Gastrocnemius medialis (tissue), 4 donors: ENCODE data around the gene WDR76.

ENCODE experiments used
- POLR2A ChIP-seq, 2 donors: fragments of 450-650 bp; IDR thresholded peaks; one replicate each; pipeline ENCODE4 v1.6.1; 2017; ENCODE audit warnings: antibody characterized with exemption in 2 of 2, mild to moderate bottlenecking in 2 of 2, moderate library complexity in 2 of 2
- TF ChIP-seq, protein P1 (sequence below), 5 experiments: fragments of 450-650 bp in 3 of 5; fragments of 200-600 bp in 2 of 5; sonication (generic) in 2 of 5; IDR thresholded peaks in 4 of 5; conservative IDR thresholded peaks in 1 of 5; 1 replicate in 4 of 5; 2 replicates in 1 of 5; pipeline ENCODE4 v1.5.1; 2016 to 2019; ENCODE audit warnings: antibody characterized with exemption in 5 of 5, mild to moderate bottlenecking in 3 of 5, moderate library complexity in 3 of 5

DNA sequence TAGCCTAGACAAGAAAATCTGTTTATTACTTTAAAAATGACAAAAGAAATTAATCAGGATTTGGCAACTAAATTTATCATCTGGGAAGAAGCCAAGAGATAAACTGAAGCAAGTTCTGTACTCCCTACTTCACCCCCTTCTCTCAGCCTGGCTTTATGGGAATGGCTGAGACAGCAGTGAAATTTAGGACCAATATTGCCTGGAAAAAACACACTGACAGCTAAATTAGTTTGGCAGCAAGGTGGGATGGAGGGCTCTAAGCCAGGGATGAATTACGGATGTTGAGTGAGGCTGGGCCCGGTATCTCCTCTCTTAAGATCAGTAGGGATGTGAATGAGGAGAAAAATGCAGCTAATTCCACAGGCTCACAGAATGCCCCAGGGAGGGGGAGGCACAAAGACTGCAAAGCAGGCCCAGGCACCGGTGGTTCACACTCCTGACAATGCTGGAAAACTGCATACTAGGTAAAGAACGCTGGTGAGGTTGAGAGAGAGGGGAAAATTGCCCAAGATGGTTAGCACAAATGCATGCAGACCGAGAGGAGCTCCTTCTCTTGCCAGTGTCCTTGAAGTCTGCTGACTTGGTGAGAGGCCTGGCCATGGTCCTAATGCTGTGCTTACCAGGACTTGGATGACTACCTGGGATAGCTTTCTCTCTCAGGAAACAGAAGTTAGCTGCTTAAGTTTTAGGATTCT is 89.0 kb downstream of the WDR76 start:
- TF ChIP-seq POLR2A (IDR thresholded peaks at IDR 0.05), result no peak
- TF ChIP-seq, protein P1, sequence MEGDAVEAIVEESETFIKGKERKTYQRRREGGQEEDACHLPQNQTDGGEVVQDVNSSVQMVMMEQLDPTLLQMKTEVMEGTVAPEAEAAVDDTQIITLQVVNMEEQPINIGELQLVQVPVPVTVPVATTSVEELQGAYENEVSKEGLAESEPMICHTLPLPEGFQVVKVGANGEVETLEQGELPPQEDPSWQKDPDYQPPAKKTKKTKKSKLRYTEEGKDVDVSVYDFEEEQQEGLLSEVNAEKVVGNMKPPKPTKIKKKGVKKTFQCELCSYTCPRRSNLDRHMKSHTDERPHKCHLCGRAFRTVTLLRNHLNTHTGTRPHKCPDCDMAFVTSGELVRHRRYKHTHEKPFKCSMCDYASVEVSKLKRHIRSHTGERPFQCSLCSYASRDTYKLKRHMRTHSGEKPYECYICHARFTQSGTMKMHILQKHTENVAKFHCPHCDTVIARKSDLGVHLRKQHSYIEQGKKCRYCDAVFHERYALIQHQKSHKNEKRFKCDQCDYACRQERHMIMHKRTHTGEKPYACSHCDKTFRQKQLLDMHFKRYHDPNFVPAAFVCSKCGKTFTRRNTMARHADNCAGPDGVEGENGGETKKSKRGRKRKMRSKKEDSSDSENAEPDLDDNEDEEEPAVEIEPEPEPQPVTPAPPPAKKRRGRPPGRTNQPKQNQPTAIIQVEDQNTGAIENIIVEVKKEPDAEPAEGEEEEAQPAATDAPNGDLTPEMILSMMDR (IDR thresholded peaks at IDR 0.05 in 4 of 5, conservative IDR thresholded peaks at IDR 0.05 in 1 of 5), result no peak
